Fibroblast of skin of right quadriceps (primary cell): ENCODE results near the gene ZNF595.
"Not testable (repeated sequence)": the region's sequence is repeated elsewhere in the genome, so short reads cannot be mapped to it uniquely, and the experiment has no call there.

Experiments used
- DNase-seq: peaks from one replicate; pipeline ENCODE4 v3.0.0-alpha.2; 2013

The ZNF595 gene

GRCh38 chr4:52804-53479, at the start of gene ZNF595:
TSS of gene ZNF595 (plus strand) at chr4:53321. CDS start at chr4:53489, 168 bp downstream.
- DNase-seq = not testable (repeated sequence)

GRCh38 chr4:9937-10870, 42.9 kb upstream of the ZNF595 start:
- not testable (repeated sequence) for DNase-seq

- DNase-seq = not testable (repeated sequence)
Observed at GRCh38 chr4:11095-11815, 41.9 kb upstream of the ZNF595 start.

GRCh38 chr4:11816-12417, 41.2 kb upstream of the ZNF595 start:
- not testable (repeated sequence) for DNase-seq

- DNase-seq = not testable (repeated sequence)
Observed at GRCh38 chr4:18128-18527, 35.0 kb upstream of the ZNF595 start.

- not testable (repeated sequence) for DNase-seq
Observed at GRCh38 chr4:18589-18988, 34.5 kb upstream of the ZNF595 start.

- DNase-seq = not testable (repeated sequence)
Observed at GRCh38 chr4:22882-23281, 30.2 kb upstream of the ZNF595 start.

- DNase-seq = not testable (repeated sequence)
Observed at GRCh38 chr4:24359-24758, 28.8 kb upstream of the ZNF595 start.

GRCh38 chr4:27501-27900, 25.6 kb upstream of the ZNF595 start:
- not testable (repeated sequence) for DNase-seq

GRCh38 chr4:28767-29542, 24.2 kb upstream of the ZNF595 start:
- not testable (repeated sequence) for DNase-seq

- DNase-seq = not testable (repeated sequence)
Observed at GRCh38 chr4:33314-33713, 19.8 kb upstream of the ZNF595 start.

- not testable (repeated sequence) for DNase-seq
Observed at GRCh38 chr4:36559-37415, 16.3 kb upstream of the ZNF595 start.

- DNase-seq = not testable (repeated sequence)
Observed at GRCh38 chr4:38202-38601, 14.9 kb upstream of the ZNF595 start.

GRCh38 chr4:43375-43774, 9.7 kb upstream of the ZNF595 start:
- not testable (repeated sequence) for DNase-seq

- not testable (repeated sequence) for DNase-seq
Observed at GRCh38 chr4:51253-51652, 1.9 kb upstream of the ZNF595 start.

GRCh38 chr4:51655-52277, 1.4 kb upstream of the ZNF595 start:
- not testable (repeated sequence) for DNase-seq

- not testable (repeated sequence) for DNase-seq
Observed at GRCh38 chr4:53521-53920, 400 bp downstream of the ZNF595 start.

GRCh38 chr4:64733-65132, 11.6 kb downstream of the ZNF595 start:
- not testable (repeated sequence) for DNase-seq

GRCh38 chr4:71830-72229, 18.7 kb downstream of the ZNF595 start:
- no peak for DNase-seq

- no peak for DNase-seq
Observed at GRCh38 chr4:85951-86350, 32.8 kb downstream of the ZNF595 start.
